ENCODE measurements around the gene LAGE3. TPM values are rescaled to one million over a fixed set of nuclear protein-coding genes. Genes with fewer than 3 reads are reported as not detected.
"Not testable (repeated sequence)": the region's sequence is repeated elsewhere in the genome, so short reads cannot be mapped to it uniquely, and the experiment has no call there.

The LAGE3 gene
- total RNA-seq, 1 experiment from 2014 or later = 175 TPM

DNA sequence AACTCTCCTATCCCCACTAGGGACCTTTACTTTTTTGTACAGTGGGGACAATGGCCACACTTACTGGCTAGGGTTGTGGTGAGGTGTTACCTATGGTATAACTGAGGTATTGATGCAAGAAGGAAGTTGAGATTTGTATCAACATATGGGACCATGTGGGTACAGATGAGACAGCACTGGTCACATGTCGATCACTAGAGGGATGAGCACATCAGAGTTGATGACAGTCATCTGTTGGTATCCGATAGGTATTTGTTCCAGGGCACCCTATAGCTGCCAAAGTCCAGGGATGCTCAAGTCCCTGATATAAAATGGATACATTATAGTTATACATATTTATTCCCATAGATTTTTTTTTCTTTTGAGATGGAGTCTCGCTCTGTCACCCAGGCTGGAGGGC lies 23.9 kb upstream of the LAGE3 start:
- ChIA-PET CTCF (no interaction called here), POLR2A (no interaction called here)
- TF ChIP-seq, protein P1, sequence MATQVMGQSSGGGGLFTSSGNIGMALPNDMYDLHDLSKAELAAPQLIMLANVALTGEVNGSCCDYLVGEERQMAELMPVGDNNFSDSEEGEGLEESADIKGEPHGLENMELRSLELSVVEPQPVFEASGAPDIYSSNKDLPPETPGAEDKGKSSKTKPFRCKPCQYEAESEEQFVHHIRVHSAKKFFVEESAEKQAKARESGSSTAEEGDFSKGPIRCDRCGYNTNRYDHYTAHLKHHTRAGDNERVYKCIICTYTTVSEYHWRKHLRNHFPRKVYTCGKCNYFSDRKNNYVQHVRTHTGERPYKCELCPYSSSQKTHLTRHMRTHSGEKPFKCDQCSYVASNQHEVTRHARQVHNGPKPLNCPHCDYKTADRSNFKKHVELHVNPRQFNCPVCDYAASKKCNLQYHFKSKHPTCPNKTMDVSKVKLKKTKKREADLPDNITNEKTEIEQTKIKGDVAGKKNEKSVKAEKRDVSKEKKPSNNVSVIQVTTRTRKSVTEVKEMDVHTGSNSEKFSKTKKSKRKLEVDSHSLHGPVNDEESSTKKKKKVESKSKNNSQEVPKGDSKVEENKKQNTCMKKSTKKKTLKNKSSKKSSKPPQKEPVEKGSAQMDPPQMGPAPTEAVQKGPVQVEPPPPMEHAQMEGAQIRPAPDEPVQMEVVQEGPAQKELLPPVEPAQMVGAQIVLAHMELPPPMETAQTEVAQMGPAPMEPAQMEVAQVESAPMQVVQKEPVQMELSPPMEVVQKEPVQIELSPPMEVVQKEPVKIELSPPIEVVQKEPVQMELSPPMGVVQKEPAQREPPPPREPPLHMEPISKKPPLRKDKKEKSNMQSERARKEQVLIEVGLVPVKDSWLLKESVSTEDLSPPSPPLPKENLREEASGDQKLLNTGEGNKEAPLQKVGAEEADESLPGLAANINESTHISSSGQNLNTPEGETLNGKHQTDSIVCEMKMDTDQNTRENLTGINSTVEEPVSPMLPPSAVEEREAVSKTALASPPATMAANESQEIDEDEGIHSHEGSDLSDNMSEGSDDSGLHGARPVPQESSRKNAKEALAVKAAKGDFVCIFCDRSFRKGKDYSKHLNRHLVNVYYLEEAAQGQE (IDR thresholded peaks at IDR 0.05; ENCODE audit: insufficient read depth in 1 of 2, low read depth in 2 of 2, low read length in 1 of 2) = no peak
- TF ChIP-seq TCF7L2 (IDR thresholded peaks at IDR 0.05; ENCODE audit: low read depth, low read length) = no peak
- TF ChIP-seq POLR2AphosphoS5 (IDR thresholded peaks at IDR 0.05; ENCODE audit: low read depth, low read length) = no peak
- TF ChIP-seq, protein P2, sequence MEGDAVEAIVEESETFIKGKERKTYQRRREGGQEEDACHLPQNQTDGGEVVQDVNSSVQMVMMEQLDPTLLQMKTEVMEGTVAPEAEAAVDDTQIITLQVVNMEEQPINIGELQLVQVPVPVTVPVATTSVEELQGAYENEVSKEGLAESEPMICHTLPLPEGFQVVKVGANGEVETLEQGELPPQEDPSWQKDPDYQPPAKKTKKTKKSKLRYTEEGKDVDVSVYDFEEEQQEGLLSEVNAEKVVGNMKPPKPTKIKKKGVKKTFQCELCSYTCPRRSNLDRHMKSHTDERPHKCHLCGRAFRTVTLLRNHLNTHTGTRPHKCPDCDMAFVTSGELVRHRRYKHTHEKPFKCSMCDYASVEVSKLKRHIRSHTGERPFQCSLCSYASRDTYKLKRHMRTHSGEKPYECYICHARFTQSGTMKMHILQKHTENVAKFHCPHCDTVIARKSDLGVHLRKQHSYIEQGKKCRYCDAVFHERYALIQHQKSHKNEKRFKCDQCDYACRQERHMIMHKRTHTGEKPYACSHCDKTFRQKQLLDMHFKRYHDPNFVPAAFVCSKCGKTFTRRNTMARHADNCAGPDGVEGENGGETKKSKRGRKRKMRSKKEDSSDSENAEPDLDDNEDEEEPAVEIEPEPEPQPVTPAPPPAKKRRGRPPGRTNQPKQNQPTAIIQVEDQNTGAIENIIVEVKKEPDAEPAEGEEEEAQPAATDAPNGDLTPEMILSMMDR (IDR thresholded peaks at IDR 0.05) = no peak
- TF ChIP-seq SIN3A (IDR thresholded peaks at IDR 0.05; ENCODE audit: borderline replicate concordance, insufficient read depth, low read depth, low read length) = no peak
- BruUV-seq (replicated peaks) = no TSS peak
- no peak for DNase-seq (ENCODE audit: low read depth, low spot score)
- Histone ChIP-seq H3K27ac (ENCODE audit: low read length) (no peak overlapping the region), H3K36me3 (ENCODE audit: control insufficient read depth, insufficient read depth, low read length) (no peaks in the 10 kb centered on the region), H3K9me3 (ENCODE audit: control insufficient read depth, insufficient read depth, low read depth, low read length) (no peaks in the 10 kb centered on the region), H3K4me1 (ENCODE audit: control insufficient read depth, insufficient read depth, low read length) (no peaks in the 10 kb centered on the region), H3K27me3 (ENCODE audit: control insufficient read depth, insufficient read depth, low read length) (no peaks in the 10 kb centered on the region), H3K4me3 (ENCODE audit: low read depth in 2 of 2, low read length in 2 of 2) (no peak overlapping the region)
- ATAC-seq = no peak
- in situ Hi-C loops (cut with HindIII; ENCODE audit: low pct_unique_long_range_greater_than_20kb, low sequenced_read_pairs) (no loop called here), intact Hi-C loops (cut with micrococcal nuclease; ENCODE audit: unreplicated experiment) (no loop called here)

DNA sequence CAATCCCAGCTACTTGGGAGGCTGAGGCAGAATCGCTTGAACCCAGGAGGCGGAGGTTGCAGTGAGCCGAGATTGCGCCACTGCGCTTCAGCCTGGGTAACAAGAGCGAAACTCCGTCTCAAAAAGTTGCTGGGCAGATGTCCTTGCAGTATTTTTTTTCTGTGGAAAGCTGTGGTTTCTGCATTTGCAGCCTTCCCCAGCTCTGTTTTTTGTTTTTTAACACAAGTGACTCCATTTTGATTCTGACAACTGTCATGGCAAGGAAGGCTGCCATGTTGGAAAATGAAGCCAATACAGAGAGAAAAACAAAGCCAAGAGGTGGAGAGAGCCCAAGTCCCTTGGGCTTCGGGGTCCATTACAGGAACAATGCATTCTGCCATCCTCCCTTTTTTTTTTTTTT lies 23.0 kb upstream of the LAGE3 start:
- intact Hi-C loops (cut with micrococcal nuclease; ENCODE audit: unreplicated experiment) = no loop called here
- ATAC-seq (no peak), DNase-seq (ENCODE audit: low read depth, low spot score) (no peak)
- POLR2A ChIA-PET = no interaction called here
- TF ChIP-seq, protein P1 (IDR thresholded peaks at IDR 0.05; ENCODE audit: insufficient read depth in 1 of 2, low read depth in 2 of 2, low read length in 1 of 2) = no peak
- no peak for TF ChIP-seq POLR2AphosphoS5 (IDR thresholded peaks at IDR 0.05; ENCODE audit: low read depth, low read length)
- TF ChIP-seq, protein P2 (IDR thresholded peaks at IDR 0.05) = no peak
- TF ChIP-seq TCF7L2 (IDR thresholded peaks at IDR 0.05; ENCODE audit: low read depth, low read length) = no peak
- TF ChIP-seq SIN3A (IDR thresholded peaks at IDR 0.05; ENCODE audit: borderline replicate concordance, insufficient read depth, low read depth, low read length) = no peak
- no peaks in the 10 kb centered on the region for H3K27me3 ChIP-seq (ENCODE audit: control insufficient read depth, insufficient read depth, low read length)
- H3K27ac ChIP-seq (ENCODE audit: low read length) = no peak overlapping the region
- no peaks in the 10 kb centered on the region for H3K36me3 ChIP-seq (ENCODE audit: control insufficient read depth, insufficient read depth, low read length)
- no peak overlapping the region for H3K4me3 ChIP-seq (ENCODE audit: low read depth in 2 of 2, low read length in 2 of 2)
- CTCF ChIA-PET = interaction anchor here (0.5 kb wide), 1 partner anchor 131 kb away, joined by 8 read pairs; no protein-coding TSS in a partner anchor
- in situ Hi-C loops (cut with HindIII; ENCODE audit: low pct_unique_long_range_greater_than_20kb, low sequenced_read_pairs) = no loop called here
- BruUV-seq (replicated peaks) = no TSS peak
- H3K4me1 ChIP-seq (ENCODE audit: control insufficient read depth, insufficient read depth, low read length) = no peaks in the 10 kb centered on the region
- H3K9me3 ChIP-seq (ENCODE audit: control insufficient read depth, insufficient read depth, low read depth, low read length) = no peaks in the 10 kb centered on the region

DNA sequence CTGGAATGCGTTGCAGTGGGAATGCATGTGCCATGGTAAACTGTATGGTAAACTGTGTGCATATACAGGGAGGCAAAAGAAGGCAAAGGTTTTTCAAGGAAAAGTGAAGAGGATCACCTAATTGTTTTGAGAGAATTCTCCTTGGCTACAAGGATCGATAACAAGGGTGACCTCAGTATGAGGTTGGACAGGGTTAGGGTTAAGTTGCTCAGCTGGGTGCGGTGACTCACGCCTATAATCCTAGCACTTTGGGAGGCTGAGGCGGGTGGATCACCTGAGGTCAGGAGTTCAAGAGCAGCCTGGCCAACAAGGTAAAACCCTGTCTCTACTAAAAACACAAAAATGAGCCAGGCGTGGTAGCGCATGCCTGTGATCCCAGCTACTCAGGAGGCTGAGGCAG lies 22.3 kb upstream of the LAGE3 start:
- CTCF ChIA-PET = interaction anchor here (0.5 kb wide), 1 partner anchor 130 kb away, joined by 8 read pairs; no protein-coding TSS in a partner anchor
- intact Hi-C loops (cut with micrococcal nuclease; ENCODE audit: unreplicated experiment); ATAC-seq; H3K9me3 ChIP-seq (ENCODE audit: control insufficient read depth, insufficient read depth, low read depth, low read length); H3K4me1 ChIP-seq (ENCODE audit: control insufficient read depth, insufficient read depth, low read length); BruUV-seq (replicated peaks); H3K36me3 ChIP-seq (ENCODE audit: control insufficient read depth, insufficient read depth, low read length); POLR2A ChIA-PET; DNase-seq (ENCODE audit: low read depth, low spot score); in situ Hi-C loops (cut with HindIII; ENCODE audit: low pct_unique_long_range_greater_than_20kb, low sequenced_read_pairs); H3K4me3 ChIP-seq (ENCODE audit: low read depth in 2 of 2, low read length in 2 of 2); H3K27ac ChIP-seq (ENCODE audit: low read length); H3K27me3 ChIP-seq (ENCODE audit: control insufficient read depth, insufficient read depth, low read length): not testable (repeated sequence)
